Mesenteric fat pad (tissue), 1 donor: ENCODE data around the gene RAPGEF5. TPM values are rescaled to one million over a fixed set of nuclear protein-coding genes. Genes with fewer than 3 reads are reported as not detected.

Source experiments
- DNase-seq: peaks from one replicate; pipeline ENCODE4 v3.0.0-alpha.2; 2020; ENCODE audit warnings: low spot score
- total RNA-seq: library from RNA; stranded (reverse); fragmentation: NEBNext Ultra II Directional; extraction: Animal tissue kit (Norgen Biotek cat#: 25700); gene quantifications from one replicate; pipeline ENCODE4 v1.2.1, GENCODE V29; 2021
- donor health status: DM: yes; HTN: yes; CAD: no.

Gene RAPGEF5
- total RNA-seq, 1 donor from 2014 or later, result 55.2 TPM

- DNase-seq, result no peak
Measured at GRCh38 chr7:22159341-22159740, 197.6 kb downstream of the RAPGEF5 start.

- no peak for DNase-seq
Measured at GRCh38 chr7:22157552-22157951, 199.4 kb downstream of the RAPGEF5 start.

GRCh38 chr7:22156205-22156604 lies 200.7 kb downstream of the RAPGEF5 start:
- no peak for DNase-seq

- DNase-seq, result no peak
Measured at GRCh38 chr7:22154143-22154529, 202.8 kb downstream of the RAPGEF5 start.

- no peak for DNase-seq
Measured at GRCh38 chr7:22153432-22154142, 203.4 kb downstream of the RAPGEF5 start.

GRCh38 chr7:22152690-22153089 lies 204.3 kb downstream of the RAPGEF5 start:
- no peak for DNase-seq

GRCh38 chr7:22151901-22152300 lies 205.1 kb downstream of the RAPGEF5 start:
- DNase-seq, result no peak

- no peak for DNase-seq
Measured at GRCh38 chr7:22150221-22150620, 206.7 kb downstream of the RAPGEF5 start.

GRCh38 chr7:22147868-22148267 lies 209.1 kb downstream of the RAPGEF5 start:
- no peak for DNase-seq

GRCh38 chr7:22146961-22147512 lies 209.9 kb downstream of the RAPGEF5 start:
- DNase-seq, result no peak

GRCh38 chr7:22144950-22145349 lies 212.0 kb downstream of the RAPGEF5 start:
- DNase-seq, result no peak

- no peak for DNase-seq
Measured at GRCh38 chr7:22143491-22143890, 213.5 kb downstream of the RAPGEF5 start.

GRCh38 chr7:22142572-22142971 lies 214.4 kb downstream of the RAPGEF5 start:
- DNase-seq, result no peak

- no peak for DNase-seq
Measured at GRCh38 chr7:22141355-22141754, 215.6 kb downstream of the RAPGEF5 start.

- DNase-seq, result no peak
Measured at GRCh38 chr7:22140578-22140977, 216.4 kb downstream of the RAPGEF5 start.

GRCh38 chr7:22138886-22139285 lies 218.1 kb downstream of the RAPGEF5 start:
- DNase-seq, result no peak

- DNase-seq, result no peak
Measured at GRCh38 chr7:22138106-22138505, 218.8 kb downstream of the RAPGEF5 start.

- no peak for DNase-seq
Measured at GRCh38 chr7:22137466-22137865, 219.5 kb downstream of the RAPGEF5 start.

- no peak for DNase-seq
Measured at GRCh38 chr7:22137026-22137425, 219.9 kb downstream of the RAPGEF5 start.

- DNase-seq, result no peak
Measured at GRCh38 chr7:22129819-22130580, 227.0 kb downstream of the RAPGEF5 start.

- no peak for DNase-seq
Measured at GRCh38 chr7:22129166-22129565, 227.8 kb downstream of the RAPGEF5 start.

- DNase-seq, result no peak
Measured at GRCh38 chr7:22128528-22128920, 228.4 kb downstream of the RAPGEF5 start.
